A549 (cell line): ENCODE measurements around the gene COL17A1. TPM values are rescaled to one million over a fixed set of nuclear protein-coding genes. Genes with fewer than 3 reads are reported as not detected.

Experiments used
- ATAC-seq, 2 experiments: fragments of 200-7000 bp in 1 of 2; fragments of >200 bp in 1 of 2; cut with Nextera tagmentation in 1 of 2; cut with Tn5 transposase in 1 of 2; 3 replicates each; pipeline versions ENCODE4 v1.8.0 to v1.9.1; 2018 to 2020; ENCODE audit warnings: mild to moderate bottlenecking in 1 of 2, moderate library complexity in 1 of 2
- CTCF ChIA-PET: fragments of 300-600 bp; sonication (Branson Sonifier 250); formaldehyde crosslinking; extraction: SDS; loops from one replicate; lab custom pipeline; 2021; ENCODE audit warnings: antibody characterized with exemption, inconsistent platforms; lab: Yijun Ruan, JAX
- POLR2A ChIA-PET: fragments of 350-600 bp; formaldehyde crosslinking; extraction: SDS; loops from one replicate; lab custom pipeline; 2021; ENCODE audit warnings: antibody characterized with exemption, inconsistent platforms; lab: Yijun Ruan, JAX
- DNase-seq, 2 experiments: peaks; one replicate each; pipeline versions ENCODE4 v3.0.0 to v3.0.0-alpha.2; 2011 to 2016; ENCODE audit warnings: low read depth in 1 of 2, low spot score in 1 of 2
- FAIRE-seq: peaks from 2 replicates; lab custom pipeline; 2011; peaks lifted over from hg19 to GRCh38; lab: Jason Lieb, UNC
- H3K27ac ChIP-seq, 2 experiments: fragments of >200 bp; sonication (Bioruptor Twin); formaldehyde crosslinking; 3 replicates each; pipeline ENCODE4 v1.5.1; 2016 to 2017
- H3K4me1 ChIP-seq: fragments of >200 bp; sonication (Bioruptor Twin); formaldehyde crosslinking; 3 replicates; pipeline ENCODE4 v1.6.1; 2016
- H3K4me2 ChIP-seq: fragments of >200 bp; sonication (Bioruptor Twin); formaldehyde crosslinking; 3 replicates; pipeline ENCODE4 v1.6.1; 2016
- H3K4me3 ChIP-seq: fragments of >200 bp; sonication (Bioruptor Twin); formaldehyde crosslinking; 3 replicates; pipeline ENCODE4 v1.5.1; 2016
- H3K9me3 ChIP-seq: fragments of >200 bp; sonication (Bioruptor Twin); formaldehyde crosslinking; 3 replicates; pipeline ENCODE4 v1.6.1; 2016
- CBX8 ChIP-seq: fragments of 200-600 bp; sonication (generic); IDR thresholded peaks from 2 replicates; pipeline ENCODE4 v1.6.1; 2016
- CEBPB ChIP-seq, 2 experiments: fragments of >200 bp in 1 of 2; sonication (Bioruptor Twin) in 1 of 2; formaldehyde crosslinking in 1 of 2; IDR thresholded peaks; 2 replicates each; pipeline ENCODE4 v1.6.1; 2012 to 2016
- CHD4 ChIP-seq: fragments of 200-600 bp; sonication (generic); IDR thresholded peaks from 2 replicates; pipeline ENCODE4 v1.6.1; 2016; ENCODE audit warnings: antibody characterized with exemption, mild to moderate bottlenecking, borderline replicate concordance
- EHF ChIP-seq: fragments of 250-450 bp; sonication (Bioruptor Pico); IDR thresholded peaks from 2 replicates; pipeline ENCODE4 v1.5.0; 2020; ENCODE audit warnings: mild to moderate bottlenecking
- EHMT2 ChIP-seq: fragments of 200-600 bp; sonication (generic); IDR thresholded peaks from 2 replicates; pipeline ENCODE4 v1.6.1; 2016; ENCODE audit warnings: antibody characterized with exemption, low read depth, mild to moderate bottlenecking, moderate library complexity
- EP300 ChIP-seq, 2 experiments: fragments of >200 bp; sonication (Bioruptor Twin); formaldehyde crosslinking; IDR thresholded peaks; 2 replicates in 1 of 2; 3 replicates in 1 of 2; pipeline ENCODE4 v1.6.1; 2016 to 2017
- ESRRA ChIP-seq: fragments of 150-350 bp; IDR thresholded peaks from 2 replicates; pipeline ENCODE4 v1.6.1; 2014; ENCODE audit warnings: mild to moderate bottlenecking, low read length, borderline replicate concordance
- FOSL2 ChIP-seq, 2 experiments: fragments of 450-650 bp in 1 of 2; fragments of >200 bp in 1 of 2; sonication (Bioruptor Twin) in 1 of 2; formaldehyde crosslinking; IDR thresholded peaks; 2 replicates each; pipeline versions ENCODE4 v1.5.0 to v1.6.1; 2016 to 2020; ENCODE audit warnings: mild to moderate bottlenecking in 1 of 2, moderate library complexity in 1 of 2
- FOXS1 ChIP-seq: fragments of 250-450 bp; sonication (Bioruptor Pico); IDR thresholded peaks from 2 replicates; pipeline ENCODE4 v1.5.0; 2020; ENCODE audit warnings: mild to moderate bottlenecking, moderate library complexity
- HDAC2 ChIP-seq: fragments of 200-600 bp; sonication (generic); IDR thresholded peaks from 2 replicates; pipeline ENCODE4 v1.6.1; 2016
- HEYL ChIP-seq: fragments of 250-450 bp; sonication (Bioruptor Pico); IDR thresholded peaks from 2 replicates; pipeline ENCODE4 v1.8.0; 2021; ENCODE audit warnings: mild to moderate bottlenecking, moderate library complexity
- HOXB5 ChIP-seq: fragments of 250-450 bp; sonication (Bioruptor Pico); IDR thresholded peaks from 2 replicates; pipeline ENCODE4 v1.5.0; 2020; ENCODE audit warnings: mild to moderate bottlenecking, moderate library complexity
- KDM1A ChIP-seq: fragments of 200-600 bp; sonication (generic); IDR thresholded peaks from 2 replicates; pipeline ENCODE4 v1.6.1; 2016; ENCODE audit warnings: low read depth, mild to moderate bottlenecking
- KDM5A ChIP-seq: fragments of 200-600 bp; sonication (generic); IDR thresholded peaks from 2 replicates; pipeline ENCODE4 v1.6.1; 2016; ENCODE audit warnings: antibody characterized with exemption, mild to moderate bottlenecking
- MYC ChIP-seq: IDR thresholded peaks from 2 replicates; pipeline ENCODE4 v1.6.1; 2012; ENCODE audit warnings: mild to moderate bottlenecking, inconsistent platforms, low read length, improper control_type of control experiment, borderline replicate concordance
- NR3C1 ChIP-seq: fragments of >200 bp; sonication (Bioruptor Twin); formaldehyde crosslinking; IDR thresholded peaks from 3 replicates; pipeline ENCODE4 v1.6.1; 2017
- PHF8 ChIP-seq: fragments of 200-600 bp; sonication (generic); IDR thresholded peaks from 2 replicates; pipeline ENCODE4 v1.6.1; 2016; ENCODE audit warnings: low read depth, mild to moderate bottlenecking, antibody characterized with exemption, moderate library complexity, borderline replicate concordance
- POLR2AphosphoS2 ChIP-seq: conservative IDR thresholded peaks from 2 replicates; pipeline ENCODE4 v1.6.1; 2012; ENCODE audit warnings: low read length, improper control_type of control experiment, inconsistent platforms
- RAD21 ChIP-seq, 2 experiments: fragments of >200 bp in 1 of 2; sonication (Bioruptor Twin) in 1 of 2; formaldehyde crosslinking in 1 of 2; IDR thresholded peaks in 1 of 2; conservative IDR thresholded peaks in 1 of 2; 2 replicates in 1 of 2; 3 replicates in 1 of 2; pipeline ENCODE4 v1.6.1; 2012 to 2018; ENCODE audit warnings: inconsistent platforms in 1 of 2
- RCOR1 ChIP-seq: fragments of 150-350 bp; IDR thresholded peaks from 2 replicates; pipeline ENCODE4 v1.6.1; 2014; ENCODE audit warnings: antibody characterized with exemption, low read length, low read depth
- RNF2 ChIP-seq: fragments of 200-600 bp; sonication (generic); IDR thresholded peaks from 2 replicates; pipeline ENCODE4 v1.6.1; 2016; ENCODE audit warnings: low read depth, mild to moderate bottlenecking, antibody characterized with exemption, moderate library complexity, borderline replicate concordance
- SREBF2 ChIP-seq: fragments of 450-650 bp; IDR thresholded peaks from 2 replicates; pipeline ENCODE4 v1.6.1; 2014; ENCODE audit warnings: mild to moderate bottlenecking, moderate library complexity
- WGBS: methylation state at CpG from one replicate; pipeline ENCODE4 v1.1.6; 2017; ENCODE audit errors: missing lambda C conversion rate; 5-methylcytosine and 5-hydroxymethylcytosine counted together
- polyA plus RNA-seq, 4 experiments: library from polyadenylated mRNA; depleted of rRNA in 3 of 4; stranded (reverse); fragments of >200 nt; fragmentation: RNase III in 1 of 4; extraction: RNeasy Plus Mini Kit Qiagen cat#74134 plus additional on column Dnase treatment in 1 of 4; gene quantifications; 2 replicates in 3 of 4; 3 replicates in 1 of 4; pipeline ENCODE4 v1.2.3, GENCODE V29; 2011 to 2017
- TF ChIP-seq, protein P1 (sequence below): fragments of 450-650 bp; IDR thresholded peaks from 2 replicates; pipeline ENCODE4 v1.6.1; 2014; ENCODE audit warnings: antibody characterized with exemption
- TF ChIP-seq, protein P2 (sequence below): IDR thresholded peaks from 2 replicates; pipeline ENCODE4 v1.6.1; 2012
- TF ChIP-seq, protein P3 (sequence below): fragments of 250-450 bp; sonication (Bioruptor Pico); IDR thresholded peaks from 2 replicates; pipeline ENCODE4 v1.5.0; 2020; ENCODE audit warnings: low read depth, mild to moderate bottlenecking, moderate library complexity
- TF ChIP-seq, protein P4 (sequence below): fragments of 150-350 bp; IDR thresholded peaks from 2 replicates; pipeline ENCODE4 v1.6.1; 2014; ENCODE audit warnings: low read depth, mild to moderate bottlenecking, low read length
- TF ChIP-seq, protein P5 (sequence below): IDR thresholded peaks from 2 replicates; pipeline ENCODE4 v1.6.1; 2012; ENCODE audit warnings: low read depth, borderline replicate concordance
- TF ChIP-seq, protein P6 (sequence below): IDR thresholded peaks from 2 replicates; pipeline ENCODE4 v1.6.1; 2012

Gene COL17A1
- polyA plus RNA-seq, 2 of the 4 experiments (the other 2 are of a cell fraction) = 1.3 to 1.6 TPM

DNA sequence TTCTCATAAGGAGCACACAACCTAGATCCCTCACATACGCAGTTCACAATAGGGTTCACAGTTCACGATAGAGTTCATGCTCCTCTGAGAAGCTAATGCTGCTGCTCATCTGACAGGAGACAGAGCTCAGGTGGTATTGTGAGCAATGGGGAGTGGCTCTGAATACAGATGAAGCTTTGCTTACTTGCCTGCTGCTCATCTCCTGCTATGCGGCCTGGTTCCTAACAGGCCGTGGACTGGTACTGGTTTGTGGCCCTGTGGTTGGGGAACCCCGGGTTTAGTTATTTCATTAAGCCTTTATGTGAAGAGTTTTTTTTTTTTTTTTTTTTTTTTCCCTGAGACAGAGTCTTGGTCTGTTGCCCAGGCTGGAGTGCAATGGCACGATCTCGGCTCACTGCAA is 99.3 kb downstream of the COL17A1 start:
- FAIRE-seq = no peak
- peaks cover 43% of the 10 kb centered on the region; the same call in 2 of the 3 replicates for H3K4me1 ChIP-seq
- no peak for ATAC-seq
- no peak overlapping the region for H3K4me2 ChIP-seq
- no peak overlapping the region for H3K27ac ChIP-seq
- no peak for DNase-seq
- 94% methylated on average over 7 of the region's 7 CpGs for WGBS
- POLR2A ChIA-PET = no interaction called here
- H3K4me3 ChIP-seq = no peak overlapping the region
- CTCF ChIA-PET = interaction anchor here (1.0 to 1.2 kb wide), 2 partner anchors 12 to 98 kb away, joined by 4 read pairs; no protein-coding TSS in a partner anchor
- no peak for TF ChIP-seq HOXB5
- no peak for TF ChIP-seq HEYL (CRISPR knock-in tag)
- no peak for TF ChIP-seq ESRRA
- TF ChIP-seq EHMT2 = no peak
- TF ChIP-seq RAD21 (conservative IDR thresholded peaks at IDR 0.05 in 1 of 2, IDR thresholded peaks at IDR 0.05 in 1 of 2) = no peak
- TF ChIP-seq, protein P1, sequence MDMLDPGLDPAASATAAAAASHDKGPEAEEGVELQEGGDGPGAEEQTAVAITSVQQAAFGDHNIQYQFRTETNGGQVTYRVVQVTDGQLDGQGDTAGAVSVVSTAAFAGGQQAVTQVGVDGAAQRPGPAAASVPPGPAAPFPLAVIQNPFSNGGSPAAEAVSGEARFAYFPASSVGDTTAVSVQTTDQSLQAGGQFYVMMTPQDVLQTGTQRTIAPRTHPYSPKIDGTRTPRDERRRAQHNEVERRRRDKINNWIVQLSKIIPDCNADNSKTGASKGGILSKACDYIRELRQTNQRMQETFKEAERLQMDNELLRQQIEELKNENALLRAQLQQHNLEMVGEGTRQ = no peak
- no peak for TF ChIP-seq FOXS1
- TF ChIP-seq HDAC2 = no peak
- no peak for TF ChIP-seq KDM5A
- no peak for TF ChIP-seq POLR2AphosphoS2
- TF ChIP-seq, protein P2, sequence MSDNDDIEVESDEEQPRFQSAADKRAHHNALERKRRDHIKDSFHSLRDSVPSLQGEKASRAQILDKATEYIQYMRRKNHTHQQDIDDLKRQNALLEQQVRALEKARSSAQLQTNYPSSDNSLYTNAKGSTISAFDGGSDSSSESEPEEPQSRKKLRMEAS = no peak
- no peak for TF ChIP-seq CEBPB (IDR thresholded peaks at IDR 0.05)
- no peak for TF ChIP-seq KDM1A
- TF ChIP-seq RCOR1 = no peak
- TF ChIP-seq RNF2 = no peak
- no peak for TF ChIP-seq FOSL2 (IDR thresholded peaks at IDR 0.05)
- no peak for TF ChIP-seq FOSL2 (CRISPR knock-in tag; IDR thresholded peaks at IDR 0.05)
- TF ChIP-seq, protein P3, sequence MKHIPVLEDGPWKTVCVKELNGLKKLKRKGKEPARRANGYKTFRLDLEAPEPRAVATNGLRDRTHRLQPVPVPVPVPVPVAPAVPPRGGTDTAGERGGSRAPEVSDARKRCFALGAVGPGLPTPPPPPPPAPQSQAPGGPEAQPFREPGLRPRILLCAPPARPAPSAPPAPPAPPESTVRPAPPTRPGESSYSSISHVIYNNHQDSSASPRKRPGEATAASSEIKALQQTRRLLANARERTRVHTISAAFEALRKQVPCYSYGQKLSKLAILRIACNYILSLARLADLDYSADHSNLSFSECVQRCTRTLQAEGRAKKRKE = no peak
- H3K9me3 ChIP-seq = no peaks in the 10 kb centered on the region

DNA sequence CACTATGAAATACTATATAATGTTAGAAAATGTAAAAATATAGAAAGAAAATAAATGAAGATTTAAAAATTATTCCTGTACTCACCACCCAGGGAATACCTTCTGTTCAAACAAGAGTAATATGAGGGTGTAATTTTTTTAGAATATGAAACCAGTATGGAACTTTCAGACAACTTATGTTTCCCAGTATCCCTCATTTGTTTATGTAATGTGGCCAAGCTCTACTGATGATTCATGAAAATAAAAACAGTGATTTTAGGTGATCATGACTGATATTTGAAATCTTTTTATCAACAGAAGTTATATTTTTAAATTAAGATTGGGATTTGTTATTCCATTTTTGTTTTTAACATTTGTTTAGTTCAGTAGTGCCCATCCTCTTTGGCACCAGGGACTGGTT is 100.0 kb downstream of the COL17A1 start:
- peak; percentile 54 for FAIRE-seq
- H3K27ac ChIP-seq = no peak overlapping the region
- ChIA-PET POLR2A (no interaction called here), CTCF (interaction anchor here (1.0 to 1.2 kb wide), 3 partner anchors 12 to 98 kb away, joined by 3 to 4 read pairs (median 4); no protein-coding TSS in a partner anchor)
- TF ChIP-seq MYC (no peak), NR3C1 (no peak), CHD4 (no peak)
- TF ChIP-seq, protein P2 = no peak
- ATAC-seq = no peak
- H3K4me2 ChIP-seq = no peak overlapping the region
- H3K4me3 ChIP-seq = no peak overlapping the region
- H3K4me1 ChIP-seq = peaks cover 37% of the 10 kb centered on the region; the same call in 2 of the 3 replicates
- no peak for DNase-seq
- H3K9me3 ChIP-seq = no peaks in the 10 kb centered on the region

DNA sequence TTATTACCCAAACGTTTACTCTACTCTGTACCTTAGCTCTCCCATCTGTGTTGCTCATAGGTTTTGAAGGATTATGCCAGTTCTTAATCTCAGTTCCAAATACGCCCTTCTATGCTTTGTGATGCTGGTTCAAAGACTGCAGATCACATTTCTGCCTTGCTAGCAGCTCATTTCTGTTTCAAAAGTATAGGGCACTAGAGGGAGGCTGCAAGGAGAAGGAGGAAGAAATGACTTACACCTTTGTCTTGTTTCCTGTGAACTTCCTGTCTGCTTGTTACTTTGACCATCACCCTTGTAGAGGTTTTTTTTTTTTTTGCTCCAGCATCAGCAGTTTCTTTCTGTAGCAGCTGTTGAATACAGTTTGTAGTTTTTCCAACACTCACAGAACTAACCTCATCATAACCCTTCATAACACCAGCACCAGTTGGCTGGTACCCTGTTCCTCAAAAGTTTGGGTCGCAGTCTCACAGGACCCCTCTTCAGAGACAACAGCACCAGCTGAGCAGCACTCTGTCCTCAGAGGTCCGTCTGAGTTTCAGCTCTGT is 102.2 kb downstream of the COL17A1 start:
- POLR2A ChIA-PET = no interaction called here
- TF ChIP-seq EHF (no peak), SREBF2 (no peak), FOXS1 (no peak), PHF8 (no peak), EHMT2 (no peak), CBX8 (no peak), EP300 (IDR thresholded peaks at IDR 0.05) (no peak)
- TF ChIP-seq, protein P4, sequence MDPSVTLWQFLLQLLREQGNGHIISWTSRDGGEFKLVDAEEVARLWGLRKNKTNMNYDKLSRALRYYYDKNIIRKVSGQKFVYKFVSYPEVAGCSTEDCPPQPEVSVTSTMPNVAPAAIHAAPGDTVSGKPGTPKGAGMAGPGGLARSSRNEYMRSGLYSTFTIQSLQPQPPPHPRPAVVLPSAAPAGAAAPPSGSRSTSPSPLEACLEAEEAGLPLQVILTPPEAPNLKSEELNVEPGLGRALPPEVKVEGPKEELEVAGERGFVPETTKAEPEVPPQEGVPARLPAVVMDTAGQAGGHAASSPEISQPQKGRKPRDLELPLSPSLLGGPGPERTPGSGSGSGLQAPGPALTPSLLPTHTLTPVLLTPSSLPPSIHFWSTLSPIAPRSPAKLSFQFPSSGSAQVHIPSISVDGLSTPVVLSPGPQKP = no peak
- TF ChIP-seq, protein P5, sequence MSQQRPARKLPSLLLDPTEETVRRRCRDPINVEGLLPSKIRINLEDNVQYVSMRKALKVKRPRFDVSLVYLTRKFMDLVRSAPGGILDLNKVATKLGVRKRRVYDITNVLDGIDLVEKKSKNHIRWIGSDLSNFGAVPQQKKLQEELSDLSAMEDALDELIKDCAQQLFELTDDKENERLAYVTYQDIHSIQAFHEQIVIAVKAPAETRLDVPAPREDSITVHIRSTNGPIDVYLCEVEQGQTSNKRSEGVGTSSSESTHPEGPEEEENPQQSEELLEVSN = no peak
- TF ChIP-seq, protein P6, sequence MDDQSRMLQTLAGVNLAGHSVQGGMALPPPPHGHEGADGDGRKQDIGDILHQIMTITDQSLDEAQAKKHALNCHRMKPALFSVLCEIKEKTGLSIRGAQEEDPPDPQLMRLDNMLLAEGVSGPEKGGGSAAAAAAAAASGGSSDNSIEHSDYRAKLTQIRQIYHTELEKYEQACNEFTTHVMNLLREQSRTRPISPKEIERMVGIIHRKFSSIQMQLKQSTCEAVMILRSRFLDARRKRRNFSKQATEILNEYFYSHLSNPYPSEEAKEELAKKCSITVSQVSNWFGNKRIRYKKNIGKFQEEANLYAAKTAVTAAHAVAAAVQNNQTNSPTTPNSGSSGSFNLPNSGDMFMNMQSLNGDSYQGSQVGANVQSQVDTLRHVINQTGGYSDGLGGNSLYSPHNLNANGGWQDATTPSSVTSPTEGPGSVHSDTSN = no peak

More for the DNA sequence above, 102.2 kb downstream of the COL17A1 start:
- H3K4me2 ChIP-seq = peak overlapping the region; percentile 14; the same call in 1 of the 3 replicates
- FAIRE-seq (no peak), ATAC-seq (peak; percentile 13 to 41; a peak in 4 of 6 replicates), DNase-seq (no peak)
- H3K4me3 ChIP-seq = no peak overlapping the region
- 62% methylated on average over 4 of the region's 4 CpGs for WGBS
- no peaks in the 10 kb centered on the region for H3K9me3 ChIP-seq
- CTCF ChIA-PET = interaction anchor here (1.0 to 1.5 kb wide), 4 partner anchors 38 to 138 kb away, joined by 3 to 6 read pairs (median 4); partner anchors contain the start of gene SFR1
- no peak overlapping the region for H3K27ac ChIP-seq
- peaks cover 32% of the 10 kb centered on the region; the same call in 1 of the 3 replicates for H3K4me1 ChIP-seq
